Esophagus muscularis mucosa (tissue), 3 donors: Measurements from ENCODE around the gene HMX3.

Experiments used
- CTCF ChIP-seq, 3 experiments: fragments of 200-600 bp in 2 of 3; fragments of 450-650 bp in 1 of 3; sonication (generic) in 2 of 3; IDR thresholded peaks; one replicate each; pipeline ENCODE4 v1.5.1; 2017 to 2019; ENCODE audit warnings: antibody characterized with exemption in 3 of 3, mild to moderate bottlenecking in 2 of 3, moderate library complexity in 1 of 3
- POLR2AphosphoS5 ChIP-seq, 2 donors: sonication (generic); formaldehyde crosslinking; IDR thresholded peaks; one replicate each; pipeline ENCODE4 v1.6.1; 2017; ENCODE audit warnings: antibody characterized with exemption in 2 of 2

- TF ChIP-seq POLR2AphosphoS5 (IDR thresholded peaks at IDR 0.05) (no peak), CTCF (IDR thresholded peaks at IDR 0.05) (no peak)
Measured at GRCh38 chr10:123143162-123143824, 7.5 kb downstream of the HMX3 start.
